Measurements from ENCODE around the gene IDUA.

The IDUA gene

GRCh38 chr4:1015179-1015578 lies 28.3 kb downstream of the IDUA start:
- TF ChIP-seq POLR2AphosphoS5 (IDR thresholded peaks at IDR 0.05; ENCODE audit: low read depth) (no peak), REST (IDR thresholded peaks at IDR 0.05; ENCODE audit: insufficient replicate concordance, low read depth) (no peak), CTCF (IDR thresholded peaks at IDR 0.05; ENCODE audit: insufficient read depth, low read length) (no peak), SPI1 (IDR thresholded peaks at IDR 0.05; ENCODE audit: borderline replicate concordance, low read depth) (no peak), GABPA (IDR thresholded peaks at IDR 0.05; ENCODE audit: low read depth) (no peak)
- Histone ChIP-seq H3K27me3 (ENCODE audit: insufficient read depth, poor library complexity, severe bottlenecking) (no peaks in the 10 kb centered on the region), H3K4me3 (replicated peaks; ENCODE audit: insufficient read depth, low read length) (no peak overlapping the region), H3K27ac (replicated peaks) (no peak overlapping the region)
- DNase-seq (ENCODE audit: low read depth in 1 of 2, low spot score in 1 of 2), result no peak

- Histone ChIP-seq H3K27me3 (ENCODE audit: insufficient read depth, poor library complexity, severe bottlenecking) (no peaks in the 10 kb centered on the region), H3K4me3 (replicated peaks; ENCODE audit: insufficient read depth, low read length) (no peak overlapping the region), H3K27ac (replicated peaks) (no peak overlapping the region)
- TF ChIP-seq CTCF (IDR thresholded peaks at IDR 0.05; ENCODE audit: insufficient read depth, low read length), result no peak
- TF ChIP-seq GABPA (IDR thresholded peaks at IDR 0.05; ENCODE audit: low read depth), result no peak
- TF ChIP-seq SPI1 (IDR thresholded peaks at IDR 0.05; ENCODE audit: borderline replicate concordance, low read depth), result no peak
- no peak for TF ChIP-seq REST (IDR thresholded peaks at IDR 0.05; ENCODE audit: insufficient replicate concordance, low read depth)
- no peak for TF ChIP-seq POLR2AphosphoS5 (IDR thresholded peaks at IDR 0.05; ENCODE audit: low read depth)
- DNase-seq (ENCODE audit: low read depth in 1 of 2, low spot score in 1 of 2), result no peak
These were observed 28.9 kb downstream of the IDUA start for GRCh38 chr4:1015746-1016145.

GRCh38 chr4:1017211-1017610 lies 30.4 kb downstream of the IDUA start:
- Histone ChIP-seq H3K27ac (replicated peaks) (no peak overlapping the region), H3K27me3 (ENCODE audit: insufficient read depth, poor library complexity, severe bottlenecking) (no peaks in the 10 kb centered on the region), H3K4me3 (replicated peaks; ENCODE audit: insufficient read depth, low read length) (no peak overlapping the region)
- no peak for TF ChIP-seq SPI1 (IDR thresholded peaks at IDR 0.05; ENCODE audit: borderline replicate concordance, low read depth)
- no peak for TF ChIP-seq CTCF (IDR thresholded peaks at IDR 0.05; ENCODE audit: insufficient read depth, low read length)
- no peak for TF ChIP-seq REST (IDR thresholded peaks at IDR 0.05; ENCODE audit: insufficient replicate concordance, low read depth)
- TF ChIP-seq POLR2AphosphoS5 (IDR thresholded peaks at IDR 0.05; ENCODE audit: low read depth), result no peak
- TF ChIP-seq GABPA (IDR thresholded peaks at IDR 0.05; ENCODE audit: low read depth), result no peak
- no peak for DNase-seq (ENCODE audit: low read depth in 1 of 2, low spot score in 1 of 2)

All from HL-60 (cell line).